ENCODE data around the gene MT1M.

- TF ChIP-seq RNF2 (IDR thresholded peaks at IDR 0.05; ENCODE audit: borderline replicate concordance, low read depth) (no peak), HOXA7 (CRISPR knock-in tag; IDR thresholded peaks at IDR 0.05) (no peak), REST (IDR thresholded peaks at IDR 0.05) (no peak), NPAS2 (CRISPR knock-in tag; IDR thresholded peaks at IDR 0.05; ENCODE audit: borderline replicate concordance) (no peak), CTCF (IDR thresholded peaks at IDR 0.05) (no peak), ELK1 (IDR thresholded peaks at IDR 0.05; ENCODE audit: low read depth, low read length) (no peak), MYC (IDR thresholded peaks at IDR 0.05; ENCODE audit: borderline replicate concordance, low read length) (no peak), RCOR1 (IDR thresholded peaks at IDR 0.05; ENCODE audit: low read depth, low read length) (no peak), KDM1A (IDR thresholded peaks at IDR 0.05; ENCODE audit: low read depth) (no peak), POLR2A (IDR thresholded peaks at IDR 0.05; ENCODE audit: low read length) (no peak)
Observed at GRCh38 chr16:56620339-56620897, 12.0 kb upstream of the MT1M start.
